MM.1S (cell line): ENCODE results near the gene NDUFA5.

Source experiments
- CTCF ChIP-seq: fragments of 300-600 bp; sonication (generic); IDR thresholded peaks from 2 replicates; pipeline ENCODE4 v1.5.1; 2016; ENCODE audit warnings: antibody characterized with exemption, low read length, mixed read lengths
- EZH2 ChIP-seq: fragments of 300-600 bp; sonication (generic); optimal IDR thresholded peaks from 2 replicates; pipeline ENCODE3; 2017; ENCODE audit warnings: low read depth, mild to moderate bottlenecking, antibody characterized with exemption, low read length, mixed read lengths

GRCh38 chr7:123604739-123605138 is 47.1 kb upstream of the NDUFA5 start:
- TF ChIP-seq EZH2 (no peak), CTCF (no peak)
